IPS-20b (cell line): ENCODE measurements around the gene SORCS3.

Experiments used
- H3K27ac ChIP-seq: one replicate; pipeline ENCODE4 v1.5.1; 2013; ENCODE audit warnings: low read length
- H3K27me3 ChIP-seq: 2 replicates; pipeline ENCODE4 v1.6.1; 2013; ENCODE audit warnings: mild to moderate bottlenecking, low read length, inconsistent platforms; ENCODE audit not compliant: insufficient read depth
- H3K36me3 ChIP-seq: 2 replicates; pipeline ENCODE4 v1.6.1; 2013; ENCODE audit warnings: low read depth, mild to moderate bottlenecking, inconsistent platforms, low read length, moderate library complexity; ENCODE audit not compliant: insufficient read depth
- H3K4me1 ChIP-seq: 2 replicates; pipeline ENCODE4 v1.6.1; 2013; ENCODE audit warnings: mild to moderate bottlenecking, control low read depth, inconsistent platforms, low read length, moderate library complexity; ENCODE audit not compliant: insufficient read depth
- H3K4me3 ChIP-seq: 2 replicates; pipeline ENCODE4 v1.5.1; 2013; ENCODE audit warnings: mild to moderate bottlenecking, low read length, inconsistent platforms
- H3K9ac ChIP-seq: 2 replicates; pipeline ENCODE4 v1.6.1; 2013; ENCODE audit warnings: low read depth, mild to moderate bottlenecking, inconsistent platforms, low read length, moderate library complexity
- H3K9me3 ChIP-seq: 2 replicates; pipeline ENCODE4 v1.6.1; 2013; ENCODE audit warnings: mild to moderate bottlenecking, low read depth, low read length, inconsistent platforms; ENCODE audit not compliant: insufficient read depth

Gene SORCS3

DNA sequence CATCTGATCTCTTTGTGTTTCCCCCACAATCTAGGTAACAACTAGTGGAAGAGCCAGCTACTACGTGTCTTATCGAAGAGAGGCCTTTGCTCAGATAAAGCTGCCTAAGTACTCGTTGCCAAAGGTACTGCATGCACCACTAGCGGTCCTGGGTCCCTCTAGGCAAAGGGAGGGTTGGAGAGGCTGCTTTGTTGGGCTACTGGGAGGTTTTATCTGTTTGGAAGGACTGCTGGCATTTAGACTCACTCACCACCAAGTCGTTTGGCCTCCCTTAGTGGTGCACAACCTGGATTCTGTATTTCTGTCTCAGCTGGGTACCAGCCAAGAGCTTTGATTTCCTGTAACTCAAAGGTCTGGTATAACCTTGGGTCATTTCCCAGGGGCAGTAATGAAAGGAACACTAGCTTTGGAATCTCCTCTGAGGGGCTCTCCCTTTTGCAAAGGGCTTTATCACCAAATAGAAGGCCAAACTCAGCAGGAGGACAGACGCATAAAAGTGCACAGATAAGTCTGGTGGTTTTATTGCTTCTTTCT is 498.3 kb downstream of the SORCS3 start:
- no peaks in the 10 kb centered on the region for H3K9me3 ChIP-seq
- no peak overlapping the region for H3K9ac ChIP-seq
- no peaks in the 10 kb centered on the region for H3K36me3 ChIP-seq
- no peaks in the 10 kb centered on the region for H3K4me1 ChIP-seq
- no peak overlapping the region for H3K4me3 ChIP-seq
- no peak overlapping the region for H3K27ac ChIP-seq
- H3K27me3 ChIP-seq: no peaks in the 10 kb centered on the region

DNA sequence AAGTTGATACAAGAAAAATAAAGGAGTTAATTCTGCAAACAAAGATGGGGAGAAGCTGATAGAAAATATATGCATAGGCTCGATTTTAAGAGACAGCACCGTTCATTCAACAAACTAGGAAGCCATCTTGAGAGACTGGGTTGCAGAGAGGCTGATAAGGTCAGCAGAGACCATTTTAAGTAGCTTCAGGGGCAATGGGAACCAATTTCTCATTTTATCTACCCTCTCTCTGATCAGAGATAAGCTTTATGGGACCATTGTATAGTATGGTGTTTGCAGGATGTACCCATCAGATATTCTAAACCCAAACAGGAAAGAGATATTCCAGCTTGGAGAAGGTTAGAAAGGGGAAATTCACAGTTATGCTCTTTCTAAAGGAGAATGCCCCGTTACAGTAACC is 499.5 kb downstream of the SORCS3 start:
- H3K9me3 ChIP-seq: no peaks in the 10 kb centered on the region
- no peaks in the 10 kb centered on the region for H3K36me3 ChIP-seq
- H3K27ac ChIP-seq: no peak overlapping the region
- no peaks in the 10 kb centered on the region for H3K4me1 ChIP-seq
- no peaks in the 10 kb centered on the region for H3K27me3 ChIP-seq
- H3K4me3 ChIP-seq: no peak overlapping the region
- H3K9ac ChIP-seq: no peak overlapping the region

DNA sequence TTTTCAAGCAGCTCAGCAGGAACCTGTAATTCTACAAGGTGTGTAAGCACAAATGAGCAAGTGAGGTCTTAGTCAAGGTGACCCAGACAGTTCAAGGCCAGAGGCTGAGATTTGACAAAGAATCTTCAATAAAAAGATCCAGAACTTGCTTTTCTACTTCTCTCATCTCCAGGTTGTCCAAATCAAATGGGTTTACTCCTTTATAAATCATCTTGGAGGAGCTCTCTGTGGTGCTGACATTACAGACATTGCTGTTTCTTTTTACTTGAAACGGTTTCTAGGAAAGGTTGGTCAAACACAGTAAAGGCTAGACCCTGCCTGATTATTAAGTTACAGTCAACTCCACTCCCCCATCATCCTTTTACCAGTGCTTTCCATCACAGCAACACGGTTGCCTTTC is 504.6 kb downstream of the SORCS3 start:
- Histone ChIP-seq H3K27ac (no peak overlapping the region), H3K4me3 (no peak overlapping the region), H3K9me3 (no peaks in the 10 kb centered on the region), H3K9ac (no peak overlapping the region), H3K4me1 (no peaks in the 10 kb centered on the region), H3K36me3 (no peaks in the 10 kb centered on the region), H3K27me3 (no peaks in the 10 kb centered on the region)

DNA sequence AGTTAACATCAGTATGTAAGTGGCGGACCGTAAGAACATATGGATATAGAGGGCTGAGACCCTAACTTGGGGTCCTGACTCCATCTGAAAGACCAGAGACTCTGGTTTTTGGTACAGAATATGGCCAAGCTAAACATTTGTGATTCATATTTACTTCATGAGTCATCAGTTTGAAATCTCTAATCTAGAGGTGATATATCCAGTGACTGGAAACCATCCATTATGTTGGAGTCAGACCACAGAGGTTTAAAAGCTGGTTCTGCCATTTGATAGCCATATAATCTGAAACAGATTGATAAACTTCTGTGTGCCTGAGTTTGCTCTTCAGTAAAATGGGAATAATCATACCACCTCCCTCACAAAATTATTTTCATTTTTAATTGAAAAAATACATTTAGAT is 505.3 kb downstream of the SORCS3 start:
- H3K4me3 ChIP-seq: no peak overlapping the region
- H3K36me3 ChIP-seq: no peaks in the 10 kb centered on the region
- no peaks in the 10 kb centered on the region for H3K27me3 ChIP-seq
- H3K9ac ChIP-seq: no peak overlapping the region
- no peaks in the 10 kb centered on the region for H3K9me3 ChIP-seq
- H3K27ac ChIP-seq: no peak overlapping the region
- no peaks in the 10 kb centered on the region for H3K4me1 ChIP-seq

DNA sequence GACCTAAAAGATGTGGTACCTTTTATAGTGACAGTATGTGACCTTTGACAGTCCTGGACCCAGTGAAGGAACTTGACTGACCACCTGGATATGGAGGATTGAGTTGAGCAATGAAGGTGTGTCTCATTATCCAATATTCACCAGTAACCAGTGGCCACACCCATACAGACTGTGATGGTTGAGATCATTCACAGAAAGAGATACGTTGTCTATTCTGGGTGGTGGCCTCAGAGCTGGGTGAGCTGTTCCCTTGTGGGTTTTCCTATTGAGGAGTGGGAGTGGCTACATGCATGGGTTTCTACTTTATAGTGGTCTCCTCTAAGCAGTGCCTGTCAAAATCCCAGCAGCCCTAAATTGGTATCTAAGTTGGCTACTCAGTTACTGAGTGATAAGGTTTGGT is 507.4 kb downstream of the SORCS3 start:
- no peaks in the 10 kb centered on the region for H3K9me3 ChIP-seq
- no peak overlapping the region for H3K4me3 ChIP-seq
- no peak overlapping the region for H3K9ac ChIP-seq
- H3K27ac ChIP-seq: no peak overlapping the region
- H3K4me1 ChIP-seq: no peaks in the 10 kb centered on the region
- no peaks in the 10 kb centered on the region for H3K36me3 ChIP-seq
- H3K27me3 ChIP-seq: no peaks in the 10 kb centered on the region

DNA sequence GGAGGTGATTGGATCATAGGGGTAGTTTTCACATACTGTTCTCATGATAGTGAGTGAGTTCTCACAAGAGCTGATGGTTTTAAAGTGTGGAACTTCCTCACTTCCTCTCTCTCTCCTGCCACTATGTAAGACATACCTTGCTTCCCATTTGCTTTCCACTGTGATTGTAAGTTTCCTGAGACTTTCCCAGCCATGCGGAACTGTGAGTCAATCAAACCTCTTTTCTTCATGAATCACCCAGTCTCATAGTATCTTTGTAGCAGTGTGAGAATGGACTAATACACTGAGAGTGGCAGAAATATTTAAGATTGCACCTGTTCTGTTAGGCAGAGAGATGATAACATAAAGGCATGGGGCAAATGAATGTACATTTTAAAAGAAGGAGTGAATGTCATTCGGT is 507.8 kb downstream of the SORCS3 start:
- Histone ChIP-seq H3K9me3 (no peaks in the 10 kb centered on the region), H3K27ac (no peak overlapping the region), H3K27me3 (no peaks in the 10 kb centered on the region), H3K9ac (no peak overlapping the region), H3K36me3 (no peaks in the 10 kb centered on the region), H3K4me3 (no peak overlapping the region), H3K4me1 (no peaks in the 10 kb centered on the region)

DNA sequence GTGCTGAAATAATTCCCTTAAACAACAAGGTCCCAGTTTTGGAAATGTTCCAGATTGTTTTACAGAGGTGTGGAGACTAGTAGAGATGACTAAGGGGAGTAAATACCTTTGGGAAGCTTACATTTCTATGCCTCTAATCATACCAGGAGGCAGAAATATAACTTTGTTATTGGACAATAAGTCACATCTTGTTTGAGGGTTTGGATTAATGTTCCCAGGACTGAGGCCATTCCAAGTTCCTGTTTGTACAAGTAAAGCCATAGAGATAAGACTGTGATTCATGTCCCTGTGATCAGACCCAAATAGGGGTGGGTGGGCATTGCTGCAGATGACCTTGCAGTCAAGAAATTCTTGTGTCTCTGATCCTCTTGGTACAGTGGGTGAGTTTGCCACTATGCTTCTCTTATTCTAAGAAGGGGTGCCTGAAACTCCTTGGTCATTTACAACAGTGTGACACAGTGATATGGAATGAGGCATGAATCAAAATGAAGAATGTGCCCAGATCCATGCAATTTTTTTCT is 508.3 kb downstream of the SORCS3 start:
- Histone ChIP-seq H3K27ac (no peak overlapping the region), H3K9me3 (no peaks in the 10 kb centered on the region), H3K27me3 (no peaks in the 10 kb centered on the region), H3K9ac (no peak overlapping the region), H3K4me3 (no peak overlapping the region), H3K36me3 (no peaks in the 10 kb centered on the region), H3K4me1 (no peaks in the 10 kb centered on the region)

DNA sequence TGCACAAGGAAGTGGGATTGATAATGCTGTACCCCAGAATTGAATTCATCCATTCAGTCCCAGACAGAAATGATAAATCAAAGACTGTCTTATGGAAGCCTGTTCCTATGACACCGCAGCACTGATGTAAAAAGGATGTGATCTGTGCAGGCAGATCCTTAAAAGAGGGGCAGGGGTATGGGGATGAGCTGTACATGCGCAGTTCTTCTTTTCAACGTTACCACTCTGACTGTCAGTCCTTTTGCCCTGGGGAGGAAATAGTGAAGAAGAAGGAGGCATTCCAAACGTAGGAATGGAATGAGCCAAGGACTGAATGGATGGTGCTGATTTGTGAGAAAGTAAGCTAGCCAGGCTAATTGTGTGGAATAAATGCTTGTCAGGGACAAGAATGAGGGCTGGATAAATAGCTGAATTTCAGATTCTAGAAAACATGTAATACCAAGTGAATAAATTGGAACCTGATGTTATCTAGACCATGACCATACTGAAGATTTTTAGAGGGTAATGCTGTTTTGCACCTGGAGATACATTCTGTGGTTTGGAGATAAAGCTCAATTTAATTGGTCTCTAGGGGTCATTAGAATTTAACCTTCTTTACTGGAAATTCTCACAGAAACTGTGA is 509.3 kb downstream of the SORCS3 start:
- no peaks in the 10 kb centered on the region for H3K27me3 ChIP-seq
- no peak overlapping the region for H3K9ac ChIP-seq

DNA sequence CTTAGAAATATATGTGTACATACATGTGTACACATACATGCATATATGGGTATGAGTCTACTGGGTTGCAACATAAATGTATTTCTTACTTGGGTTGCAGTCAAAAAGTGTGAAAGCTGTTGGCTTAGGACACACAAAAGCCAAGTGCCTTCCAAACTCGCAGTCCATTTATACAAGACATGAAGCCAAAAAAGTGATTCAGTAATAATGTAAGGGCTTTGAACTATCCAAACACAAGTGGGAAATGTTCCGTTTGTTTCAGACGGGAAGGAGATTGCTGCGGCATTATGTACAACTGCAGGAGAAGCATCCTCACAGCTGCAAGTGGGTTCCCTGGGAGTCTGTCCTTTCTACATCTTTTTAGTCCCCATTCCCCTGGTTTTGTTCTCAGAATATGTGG is 513.6 kb downstream of the SORCS3 start:
- no peaks in the 10 kb centered on the region for H3K4me1 ChIP-seq
- H3K27me3 ChIP-seq: no peaks in the 10 kb centered on the region
- H3K9me3 ChIP-seq: no peaks in the 10 kb centered on the region
- no peak overlapping the region for H3K9ac ChIP-seq
- no peak overlapping the region for H3K27ac ChIP-seq
- no peaks in the 10 kb centered on the region for H3K36me3 ChIP-seq
- H3K4me3 ChIP-seq: no peak overlapping the region

More for the DNA sequence above, 509.3 kb downstream of the SORCS3 start:
- Histone ChIP-seq H3K27ac (no peak overlapping the region), H3K4me3 (no peak overlapping the region), H3K9me3 (no peaks in the 10 kb centered on the region), H3K36me3 (no peaks in the 10 kb centered on the region), H3K4me1 (no peaks in the 10 kb centered on the region)

DNA sequence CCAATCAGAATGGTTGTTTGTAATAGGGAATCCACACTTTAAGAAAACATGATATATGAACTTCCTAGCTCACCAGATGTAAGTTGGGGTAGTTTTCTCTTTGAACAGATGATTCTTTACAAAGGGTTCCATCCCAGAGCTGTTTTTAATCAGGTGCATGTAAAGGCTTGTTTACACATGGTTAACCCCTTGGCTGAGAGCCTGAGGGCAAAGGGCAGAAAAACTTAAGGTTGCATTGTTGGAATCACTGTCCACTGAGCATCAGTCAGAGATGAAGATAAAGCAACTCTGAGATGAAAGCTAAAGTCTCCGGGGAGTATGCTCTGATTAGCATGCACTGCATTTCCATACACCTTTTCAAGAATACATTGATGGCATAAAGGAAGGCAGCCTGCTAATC is 518.2 kb downstream of the SORCS3 start:
- Histone ChIP-seq H3K9ac (no peak overlapping the region), H3K9me3 (no peaks in the 10 kb centered on the region), H3K4me1 (no peaks in the 10 kb centered on the region), H3K27ac (no peak overlapping the region), H3K4me3 (no peak overlapping the region), H3K27me3 (no peaks in the 10 kb centered on the region), H3K36me3 (no peaks in the 10 kb centered on the region)

DNA sequence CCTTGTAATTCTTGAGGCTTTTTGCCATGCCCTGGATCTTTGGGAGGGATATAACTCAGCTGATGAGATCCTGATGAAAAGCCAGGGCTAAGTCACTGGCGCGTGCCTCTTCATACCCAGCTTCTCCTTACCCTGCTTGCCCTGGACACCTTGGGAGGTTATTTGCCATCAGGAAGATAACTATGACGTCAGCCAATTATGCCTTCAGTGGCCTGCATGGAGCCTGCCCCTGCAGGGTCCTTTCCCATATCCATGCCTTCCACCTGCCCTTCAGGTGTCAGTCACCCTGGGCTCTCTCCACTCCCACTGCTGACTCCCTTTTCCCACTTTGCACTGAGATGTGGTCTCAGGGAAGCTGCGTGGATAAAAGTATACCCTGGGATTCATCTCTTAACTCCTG is 520.1 kb downstream of the SORCS3 start:
- no peak overlapping the region for H3K9ac ChIP-seq
- H3K4me1 ChIP-seq: no peaks in the 10 kb centered on the region
- no peaks in the 10 kb centered on the region for H3K36me3 ChIP-seq
- no peak overlapping the region for H3K27ac ChIP-seq
- H3K4me3 ChIP-seq: no peak overlapping the region
- H3K9me3 ChIP-seq: no peaks in the 10 kb centered on the region
- no peaks in the 10 kb centered on the region for H3K27me3 ChIP-seq

DNA sequence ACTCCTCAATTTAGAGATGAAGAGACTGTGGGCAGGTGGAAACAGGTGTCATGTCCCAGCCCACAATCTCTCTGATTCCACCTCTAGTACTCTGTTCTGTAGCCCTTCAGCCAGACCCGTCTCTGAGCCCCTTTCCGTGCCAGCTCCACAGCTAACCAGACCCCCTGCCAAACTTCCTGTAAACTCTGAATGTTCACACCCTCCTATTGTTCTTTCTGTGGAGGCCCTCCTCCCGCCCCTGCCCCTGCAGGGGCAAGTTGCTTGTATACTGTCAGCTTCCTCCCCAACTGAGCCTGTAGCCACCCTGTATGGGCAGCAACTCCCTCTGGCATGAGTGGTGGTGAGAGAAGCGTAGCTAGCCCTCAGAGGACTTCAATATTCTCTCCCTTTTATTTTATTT is 520.7 kb downstream of the SORCS3 start:
- Histone ChIP-seq H3K9me3 (no peaks in the 10 kb centered on the region), H3K9ac (no peak overlapping the region), H3K27ac (no peak overlapping the region), H3K36me3 (no peaks in the 10 kb centered on the region), H3K4me1 (no peaks in the 10 kb centered on the region), H3K27me3 (no peaks in the 10 kb centered on the region), H3K4me3 (no peak overlapping the region)
